Mammary epithelial cell (primary cell): ENCODE results near the gene PRPSAP1.

Experiments
- EZH2 ChIP-seq: IDR thresholded peaks from 2 replicates; pipeline ENCODE4 v1.6.1; 2012; ENCODE audit warnings: low read length, inconsistent platforms, borderline replicate concordance
- TF ChIP-seq, protein P1 (sequence below), 2 donors: IDR thresholded peaks in 1 of 2; conservative IDR thresholded peaks in 1 of 2; 2 replicates each; pipeline ENCODE4 v1.5.1; 2011 to 2012; ENCODE audit warnings: inconsistent platforms in 2 of 2, low read length in 2 of 2, mild to moderate bottlenecking in 2 of 2, control low read depth in 1 of 2, low read depth in 1 of 2; ENCODE audit not compliant: insufficient read depth in 1 of 2; ENCODE audit errors: extremely low read depth in 1 of 2

DNA sequence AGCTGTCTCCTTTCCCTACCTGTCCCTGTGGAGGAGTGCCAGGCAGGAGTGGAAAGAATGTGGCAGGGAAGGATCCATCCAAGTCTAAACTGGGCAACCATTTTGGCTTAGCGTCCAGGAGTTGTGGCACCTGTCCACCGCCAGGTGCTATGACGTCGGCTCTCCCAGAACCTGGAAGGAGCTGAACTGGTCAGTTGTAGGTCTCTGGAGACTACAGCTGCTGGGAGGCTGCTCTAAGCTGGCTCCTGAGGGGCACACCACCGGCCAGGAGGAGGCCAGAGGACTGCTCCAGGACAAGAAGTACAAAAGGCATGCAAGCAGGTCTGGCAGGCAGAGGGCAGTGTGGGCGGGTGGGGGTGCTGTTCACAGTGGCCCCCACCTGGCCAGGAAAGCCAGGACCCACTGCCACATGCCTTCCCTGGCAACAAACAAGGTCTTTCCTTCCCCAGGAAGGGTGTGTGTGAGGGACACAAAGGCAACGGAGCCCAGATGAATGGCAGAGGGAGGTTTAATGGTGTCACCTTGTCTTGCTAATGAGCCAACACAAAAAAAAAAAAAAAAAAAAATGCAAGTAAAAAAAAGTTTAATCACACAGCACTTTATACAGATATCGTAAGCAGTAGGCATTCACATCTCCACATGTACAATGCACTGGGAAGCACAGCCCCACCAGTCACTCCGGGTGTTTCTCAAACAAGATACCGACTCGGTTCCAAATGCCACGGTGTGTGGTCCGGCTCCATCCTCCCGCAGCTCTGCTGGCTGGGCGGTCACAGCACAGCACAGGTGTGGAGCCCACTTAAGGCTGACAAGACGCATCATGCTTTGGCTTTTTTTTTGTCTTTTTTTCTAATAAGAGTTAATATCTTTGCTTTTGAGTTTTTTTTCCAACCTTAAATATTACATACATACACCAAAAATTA lies 35.5 kb upstream of the PRPSAP1 start:
- TF ChIP-seq, protein P1, sequence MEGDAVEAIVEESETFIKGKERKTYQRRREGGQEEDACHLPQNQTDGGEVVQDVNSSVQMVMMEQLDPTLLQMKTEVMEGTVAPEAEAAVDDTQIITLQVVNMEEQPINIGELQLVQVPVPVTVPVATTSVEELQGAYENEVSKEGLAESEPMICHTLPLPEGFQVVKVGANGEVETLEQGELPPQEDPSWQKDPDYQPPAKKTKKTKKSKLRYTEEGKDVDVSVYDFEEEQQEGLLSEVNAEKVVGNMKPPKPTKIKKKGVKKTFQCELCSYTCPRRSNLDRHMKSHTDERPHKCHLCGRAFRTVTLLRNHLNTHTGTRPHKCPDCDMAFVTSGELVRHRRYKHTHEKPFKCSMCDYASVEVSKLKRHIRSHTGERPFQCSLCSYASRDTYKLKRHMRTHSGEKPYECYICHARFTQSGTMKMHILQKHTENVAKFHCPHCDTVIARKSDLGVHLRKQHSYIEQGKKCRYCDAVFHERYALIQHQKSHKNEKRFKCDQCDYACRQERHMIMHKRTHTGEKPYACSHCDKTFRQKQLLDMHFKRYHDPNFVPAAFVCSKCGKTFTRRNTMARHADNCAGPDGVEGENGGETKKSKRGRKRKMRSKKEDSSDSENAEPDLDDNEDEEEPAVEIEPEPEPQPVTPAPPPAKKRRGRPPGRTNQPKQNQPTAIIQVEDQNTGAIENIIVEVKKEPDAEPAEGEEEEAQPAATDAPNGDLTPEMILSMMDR (conservative IDR thresholded peaks at IDR 0.05 in 1 of 2, IDR thresholded peaks at IDR 0.05 in 1 of 2; ENCODE audit: extremely low read depth in 1 of 2, insufficient read depth in 1 of 2, low read depth in 1 of 2, low read length in 2 of 2), result peak; percentile 26 to 41
- TF ChIP-seq EZH2, result no peak
